Trophoblast cell (in vitro differentiated cells and primary cell): ENCODE data around the gene DNAAF9.
"Not testable (repeated sequence)": the region's sequence is repeated elsewhere in the genome, so short reads cannot be mapped to it uniquely, and the experiment has no call there.

Experiments used
- DNase-seq, 2 donors: peaks; one replicate each; pipeline ENCODE4 v3.0.0-alpha.2; 2016
- H2AFZ ChIP-seq: 2 replicates; pipeline ENCODE4 v1.6.1; 2013; ENCODE audit warnings: low read length, moderate library complexity, mild to moderate bottlenecking; ENCODE audit not compliant: insufficient read depth, poor library complexity
- H2AK5ac ChIP-seq: 2 replicates; pipeline ENCODE4 v1.6.1; 2013; ENCODE audit warnings: mild to moderate bottlenecking, low read length
- H2BK120ac ChIP-seq: 2 replicates; pipeline ENCODE4 v1.6.1; 2013; ENCODE audit warnings: low read length, mild to moderate bottlenecking, moderate library complexity; ENCODE audit not compliant: insufficient read depth, poor library complexity
- H2BK12ac ChIP-seq: 2 replicates; pipeline ENCODE4 v1.6.1; 2013; ENCODE audit warnings: mild to moderate bottlenecking, low read length, moderate library complexity
- H2BK5ac ChIP-seq: 2 replicates; pipeline ENCODE4 v1.6.1; 2013; ENCODE audit warnings: low read length, low read depth, moderate library complexity, mild to moderate bottlenecking; ENCODE audit not compliant: poor library complexity
- H3K14ac ChIP-seq: 2 replicates; pipeline ENCODE4 v1.6.1; 2013; ENCODE audit warnings: mild to moderate bottlenecking, low read length
- H3K18ac ChIP-seq: 2 replicates; pipeline ENCODE4 v1.6.1; 2013; ENCODE audit warnings: mild to moderate bottlenecking, low read length
- H3K23ac ChIP-seq: 2 replicates; pipeline ENCODE4 v1.6.1; 2013; ENCODE audit warnings: low read length
- H3K27ac ChIP-seq: 2 replicates; pipeline ENCODE4 v1.5.1; 2013; ENCODE audit warnings: low read depth, mild to moderate bottlenecking, inconsistent platforms, low read length, moderate library complexity
- H3K27me3 ChIP-seq: 2 replicates; pipeline ENCODE4 v1.6.1; 2013; ENCODE audit warnings: inconsistent platforms, mild to moderate bottlenecking, low read length, moderate library complexity; ENCODE audit not compliant: insufficient read depth
- H3K36me3 ChIP-seq, 2 experiments: 1 replicate in 1 of 2; 2 replicates in 1 of 2; pipeline ENCODE4 v1.6.1; 2013; ENCODE audit warnings: low read length in 2 of 2, mild to moderate bottlenecking in 2 of 2, moderate library complexity in 1 of 2; ENCODE audit not compliant: insufficient read depth in 2 of 2, control insufficient read depth in 1 of 2
- H3K4ac ChIP-seq: 2 replicates; pipeline ENCODE4 v1.6.1; 2013; ENCODE audit warnings: low read depth, mild to moderate bottlenecking, low read length, moderate library complexity
- H3K4me1 ChIP-seq, 2 experiments: 1 replicate in 1 of 2; 2 replicates in 1 of 2; pipeline ENCODE4 v1.6.1; 2013; ENCODE audit warnings: low read length in 2 of 2, mild to moderate bottlenecking in 2 of 2, moderate library complexity in 1 of 2; ENCODE audit not compliant: insufficient read depth in 2 of 2, control insufficient read depth in 1 of 2
- H3K4me2 ChIP-seq: 2 replicates; pipeline ENCODE4 v1.6.1; 2013; ENCODE audit warnings: inconsistent platforms, mild to moderate bottlenecking, low read length, moderate library complexity
- H3K4me3 ChIP-seq: 2 replicates; pipeline ENCODE4 v1.5.1; 2013; ENCODE audit warnings: mild to moderate bottlenecking, low read depth, low read length, inconsistent platforms
- H3K79me1 ChIP-seq: one replicate; pipeline ENCODE4 v1.6.1; 2013; ENCODE audit warnings: low read length
- H3K79me2 ChIP-seq: 2 replicates; pipeline ENCODE4 v1.6.1; 2013; ENCODE audit warnings: low read length, mild to moderate bottlenecking; ENCODE audit not compliant: control insufficient read depth, insufficient read depth, poor library complexity
- H3K9ac ChIP-seq: 2 replicates; pipeline ENCODE4 v1.6.1; 2013; ENCODE audit warnings: mild to moderate bottlenecking, low read length
- H3K9me3 ChIP-seq: 2 replicates; pipeline ENCODE4 v1.6.1; 2013; ENCODE audit warnings: low read depth, mild to moderate bottlenecking, control low read depth, inconsistent platforms, low read length; ENCODE audit not compliant: insufficient read depth
- H4K12ac ChIP-seq: 2 replicates; pipeline ENCODE4 v1.6.1; 2013; ENCODE audit warnings: low read depth, mild to moderate bottlenecking, low read length, moderate library complexity
- H4K8ac ChIP-seq: 2 replicates; pipeline ENCODE4 v1.6.1; 2013; ENCODE audit warnings: low read depth, mild to moderate bottlenecking, low read length, moderate library complexity
- H4K91ac ChIP-seq: one replicate; pipeline ENCODE4 v1.6.1; 2013; ENCODE audit warnings: low read depth, mild to moderate bottlenecking, low read length, moderate library complexity
- WGBS: extraction: QIAGEN DNeasy Blood & Tissue Kit; methylation state at CpG from one replicate; pipeline ENCODE4 v1.1.7; 2013; ENCODE audit warnings: missing lambda C conversion rate; ENCODE audit not compliant: insufficient read length, insufficient coverage; ENCODE audit errors: extremely low coverage; 5-methylcytosine and 5-hydroxymethylcytosine counted together

Gene DNAAF9

GRCh38 chr20:3431109-3431508, 23.6 kb upstream of the DNAAF9 start:
- Histone ChIP-seq H3K9me3 (no peaks in the 10 kb centered on the region), H3K27ac (no peak overlapping the region), H3K9ac (no peak overlapping the region), H3K27me3 (no peaks in the 10 kb centered on the region), H3K36me3 (no peaks in the 10 kb centered on the region), H4K12ac (no peak overlapping the region), H2BK5ac (no peak overlapping the region), H3K4me3 (no peak overlapping the region), H4K8ac (no peak overlapping the region), H2BK12ac (no peak overlapping the region), H3K4ac (no peak overlapping the region), H3K14ac (no peak overlapping the region), H3K4me2 (no peak overlapping the region), H3K18ac (no peak overlapping the region), H3K79me2 (no peaks in the 10 kb centered on the region), H3K4me1 (no peaks in the 10 kb centered on the region), H3K23ac (no peak overlapping the region), H4K91ac (no peak overlapping the region), H3K79me1 (no peaks in the 10 kb centered on the region), H2BK120ac (no peak overlapping the region), H2AK5ac (no peak overlapping the region), H2AFZ (no peak overlapping the region)
- DNase-seq: no peak
- WGBS: no CpG with 5 or more reads among the region's 4 CpGs

- no peaks in the 10 kb centered on the region for H3K36me3 ChIP-seq
- no peaks in the 10 kb centered on the region for H3K4me1 ChIP-seq
- H3K27ac ChIP-seq: no peak overlapping the region
- no peaks in the 10 kb centered on the region for H3K79me2 ChIP-seq
- no peak overlapping the region for H2AK5ac ChIP-seq
- WGBS: no CpG with 5 or more reads among the region's 14 CpGs
- no peak overlapping the region for H3K9ac ChIP-seq
- H4K12ac ChIP-seq: no peak overlapping the region
- no peak overlapping the region for H3K4me2 ChIP-seq
- no peak overlapping the region for H2BK5ac ChIP-seq
- H4K91ac ChIP-seq: no peak overlapping the region
- H3K79me1 ChIP-seq: no peaks in the 10 kb centered on the region
- no peak overlapping the region for H4K8ac ChIP-seq
- H2BK120ac ChIP-seq: no peak overlapping the region
- H3K14ac ChIP-seq: no peak overlapping the region
- DNase-seq: no peak
- no peaks in the 10 kb centered on the region for H3K9me3 ChIP-seq
- no peak overlapping the region for H3K4me3 ChIP-seq
- no peak overlapping the region for H2BK12ac ChIP-seq
- H3K23ac ChIP-seq: no peak overlapping the region
- no peak overlapping the region for H2AFZ ChIP-seq
- no peak overlapping the region for H3K4ac ChIP-seq
- H3K27me3 ChIP-seq: no peaks in the 10 kb centered on the region
- no peak overlapping the region for H3K18ac ChIP-seq
These were observed 23.1 kb upstream of the DNAAF9 start for GRCh38 chr20:3430376-3431069.

GRCh38 chr20:3426766-3427165, 19.3 kb upstream of the DNAAF9 start:
- not testable (repeated sequence) for H4K12ac ChIP-seq, H3K36me3 ChIP-seq, H4K91ac ChIP-seq, H3K23ac ChIP-seq, H2BK12ac ChIP-seq, H2BK5ac ChIP-seq, H3K4me2 ChIP-seq, H4K8ac ChIP-seq, H3K9me3 ChIP-seq, H3K9ac ChIP-seq, H2BK120ac ChIP-seq, DNase-seq, H3K4me1 ChIP-seq, H2AK5ac ChIP-seq, H3K4ac ChIP-seq, H3K14ac ChIP-seq, H3K79me1 ChIP-seq, H2AFZ ChIP-seq, H3K4me3 ChIP-seq, H3K79me2 ChIP-seq, H3K27ac ChIP-seq, H3K27me3 ChIP-seq, H3K18ac ChIP-seq
- WGBS: no CpG with 5 or more reads among the region's 4 CpGs

- H4K8ac ChIP-seq: no peak overlapping the region
- H3K9me3 ChIP-seq: no peaks in the 10 kb centered on the region
- H2AK5ac ChIP-seq: no peak overlapping the region
- H3K79me2 ChIP-seq: no peaks in the 10 kb centered on the region
- no peak overlapping the region for H2AFZ ChIP-seq
- WGBS: no CpG with 5 or more reads among the region's 5 CpGs
- no peaks in the 10 kb centered on the region for H3K4me1 ChIP-seq
- no peaks in the 10 kb centered on the region for H3K79me1 ChIP-seq
- H3K27me3 ChIP-seq: no peaks in the 10 kb centered on the region
- no peak overlapping the region for H3K4me3 ChIP-seq
- no peak overlapping the region for H3K9ac ChIP-seq
- H3K23ac ChIP-seq: no peak overlapping the region
- H3K36me3 ChIP-seq: no peaks in the 10 kb centered on the region
- H2BK5ac ChIP-seq: no peak overlapping the region
- H4K12ac ChIP-seq: no peak overlapping the region
- no peak overlapping the region for H2BK12ac ChIP-seq
- H2BK120ac ChIP-seq: no peak overlapping the region
- H3K18ac ChIP-seq: no peak overlapping the region
- no peak overlapping the region for H3K4me2 ChIP-seq
- H3K14ac ChIP-seq: no peak overlapping the region
- no peak overlapping the region for H3K27ac ChIP-seq
- no peak overlapping the region for H4K91ac ChIP-seq
- no peak overlapping the region for H3K4ac ChIP-seq
- no peak for DNase-seq
These were observed 15.7 kb upstream of the DNAAF9 start for GRCh38 chr20:3423126-3423525.
